Frontal cortex (tissue), 4 donors: ENCODE data around the gene P2RY6. TPM values are rescaled to one million over a fixed set of nuclear protein-coding genes. Genes with fewer than 3 reads are reported as not detected.
A peak's percentile ranks its signal among the peaks of the same experiment; 100 is the strongest.
"Not testable (repeated sequence)": the region's sequence is repeated elsewhere in the genome, so short reads cannot be mapped to it uniquely, and the experiment has no call there.

Experiments used
- DNase-seq, 2 donors: peaks; one replicate each; pipeline ENCODE4 v3.0.0; 2012; ENCODE audit warnings: low spot score in 2 of 2
- FAIRE-seq: peaks from 2 replicates; lab custom pipeline; 2012; peaks lifted over from hg19 to GRCh38; lab: Jason Lieb, UNC
- total RNA-seq: library from RNA; depleted of rRNA; stranded (reverse); fragments of >200 nt; gene quantifications from one replicate; pipeline ENCODE4 v1.2.3, GENCODE V29; 2014
- donor health status: control.
- donor health status: control.
- donor health status: control.

Gene P2RY6
- total RNA-seq, 1 donor from 2014 or later = under 0.01 TPM

DNA sequence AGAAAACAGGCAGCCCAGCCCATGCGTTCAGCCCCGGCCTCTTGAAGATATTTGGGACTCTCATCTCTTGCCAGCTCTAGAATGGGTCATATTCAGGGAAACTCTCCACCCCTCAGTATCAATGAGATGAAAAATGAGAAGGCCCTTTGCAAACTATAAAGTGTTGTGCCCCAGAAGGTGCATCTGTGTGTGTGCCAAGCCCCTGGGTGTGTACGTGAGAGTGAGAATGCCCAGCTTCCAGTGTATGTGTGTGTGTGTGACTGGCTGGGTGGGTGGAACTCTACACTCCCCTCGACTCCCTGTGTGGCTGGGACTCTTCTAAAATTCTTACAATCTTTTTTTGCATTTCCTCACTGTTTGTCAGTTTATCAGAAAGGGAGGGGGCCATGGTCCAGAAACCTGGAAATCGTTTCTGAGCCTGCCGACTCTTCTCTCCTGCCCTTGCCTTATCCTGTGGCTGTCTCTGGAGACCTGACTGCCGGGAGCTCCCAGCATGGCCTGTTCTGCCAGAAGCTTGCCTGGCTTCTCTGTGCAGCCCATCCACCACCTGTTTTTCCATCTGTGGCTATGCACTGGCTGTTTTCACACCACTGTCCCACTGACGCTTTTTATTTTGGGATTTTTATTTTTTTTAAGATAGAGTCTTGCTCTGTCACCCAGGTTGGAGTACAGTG is 1.2 kb downstream of the P2RY6 start:
- FAIRE-seq = no peak

GRCh38 chr11:73274191-73274590 is 2.1 kb downstream of the P2RY6 start:
- FAIRE-seq, DNase-seq: not testable (repeated sequence)

More for the DNA sequence above, 1.2 kb downstream of the P2RY6 start:
- DNase-seq = no peak

DNA sequence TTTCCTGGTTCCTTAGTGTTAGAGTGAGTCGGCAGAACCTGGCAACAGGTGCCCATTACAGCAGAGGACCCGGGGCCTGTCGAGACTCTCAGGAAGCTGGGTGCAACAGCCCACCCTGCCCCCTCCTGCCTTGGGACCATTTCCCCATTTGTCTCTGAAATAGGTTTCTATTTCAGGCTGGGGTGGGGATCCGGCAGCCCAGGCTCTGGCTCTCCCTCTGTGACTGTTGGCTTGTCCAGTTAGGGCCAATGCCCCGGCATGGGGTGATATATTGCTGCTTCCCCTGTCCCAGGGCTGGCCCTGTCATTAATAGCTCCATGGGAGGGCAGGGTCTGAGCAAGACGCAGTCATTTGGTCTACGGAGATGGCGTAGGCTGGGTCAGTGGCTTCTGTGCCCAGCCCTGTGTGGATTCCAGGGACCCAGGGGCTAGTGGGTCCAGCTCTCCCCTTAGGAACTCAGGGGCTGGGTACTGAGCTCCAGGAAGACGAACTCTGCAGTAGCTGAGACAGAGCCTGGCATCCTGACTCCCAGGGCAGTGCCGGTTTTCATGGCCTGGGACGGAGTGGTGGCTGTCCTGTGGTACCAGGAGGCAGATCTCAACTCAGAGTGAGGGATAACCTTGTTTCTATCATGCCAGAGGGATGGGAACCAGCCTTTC is 2.7 kb downstream of the P2RY6 start:
- no peak for FAIRE-seq
- no peak for DNase-seq

- FAIRE-seq = no peak
- no peak for DNase-seq
Measured at GRCh38 chr11:73275381-73275750, 3.2 kb downstream of the P2RY6 start.

- FAIRE-seq (no peak), DNase-seq (no peak)
Measured at GRCh38 chr11:73277467-73277866, 5.3 kb downstream of the P2RY6 start.

DNA sequence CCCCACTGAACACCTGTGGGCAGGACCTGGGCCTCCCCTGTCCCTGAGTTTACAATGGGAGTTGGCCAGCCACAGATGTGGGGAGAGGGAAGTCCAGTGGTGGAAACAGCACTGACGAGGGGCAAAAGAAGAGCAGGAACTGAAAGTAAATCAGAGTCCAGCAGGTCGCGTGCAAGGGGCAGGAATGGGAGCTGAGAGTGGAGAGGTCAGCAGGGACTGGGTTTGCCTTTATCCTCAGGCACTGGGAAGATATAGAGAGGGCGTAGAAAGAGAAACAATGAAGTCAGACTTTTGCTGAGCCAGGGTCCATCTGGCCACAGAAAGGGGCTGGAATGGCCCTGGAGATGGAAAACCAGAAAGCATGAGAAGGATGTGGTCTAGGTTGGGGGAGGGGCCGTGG is 8.5 kb downstream of the P2RY6 start:
- DNase-seq = no peak
- no peak for FAIRE-seq

- FAIRE-seq (no peak), DNase-seq (no peak)
Measured at GRCh38 chr11:73281201-73281741, 9.1 kb downstream of the P2RY6 start.

GRCh38 chr11:73281796-73282660 is 9.9 kb downstream of the P2RY6 start:
- FAIRE-seq (no peak), DNase-seq (no peak)

- DNase-seq (no peak), FAIRE-seq (no peak)
Measured at GRCh38 chr11:73283276-73284000, 11.3 kb downstream of the P2RY6 start.

- DNase-seq = no peak
- FAIRE-seq = no peak
Measured at GRCh38 chr11:73284106-73284505, 12.0 kb downstream of the P2RY6 start.

GRCh38 chr11:73285721-73286120 is 13.6 kb downstream of the P2RY6 start:
- no peak for FAIRE-seq
- DNase-seq = no peak

GRCh38 chr11:73286240-73286810 is 14.2 kb downstream of the P2RY6 start:
- no peak for FAIRE-seq
- no peak for DNase-seq

- DNase-seq = no peak
- FAIRE-seq = no peak
Measured at GRCh38 chr11:73287400-73288101, 15.4 kb downstream of the P2RY6 start.

GRCh38 chr11:73288192-73288872 is 16.2 kb downstream of the P2RY6 start:
- no peak for DNase-seq
- FAIRE-seq = no peak

GRCh38 chr11:73288873-73289707 is 17.0 kb downstream of the P2RY6 start:
- DNase-seq (peak; percentile 63 to 89), FAIRE-seq (no peak)

GRCh38 chr11:73290536-73290935 is 18.4 kb downstream of the P2RY6 start:
- DNase-seq (no peak), FAIRE-seq (no peak)

GRCh38 chr11:73291196-73291595 is 19.1 kb downstream of the P2RY6 start:
- no peak for FAIRE-seq

More at GRCh38 chr11:73291196-73291595, 19.1 kb downstream of the P2RY6 start:
- no peak for DNase-seq
